ENCODE measurements around the gene ADCY3.
"Not testable (repeated sequence)": the region's sequence is repeated elsewhere in the genome, so short reads cannot be mapped to it uniquely, and the experiment has no call there.

Gene ADCY3

GRCh38 chr2:24800487-24800886 lies 119.5 kb downstream of the ADCY3 start:
- H3K27ac ChIP-seq (ENCODE audit: low read depth, low read length) = not testable (repeated sequence)

GRCh38 chr2:24797644-24798043 lies 122.4 kb downstream of the ADCY3 start:
- peaks cover 3% of the 10 kb centered on the region; the same call in 1 of the 2 replicates for H3K9me3 ChIP-seq (ENCODE audit: insufficient read depth, low read depth, low read length)
- no peak overlapping the region for H3K9ac ChIP-seq (ENCODE audit: low read depth, low read length)
- no peak overlapping the region for H3K4me3 ChIP-seq (ENCODE audit: low read length)
- H3K36me3 ChIP-seq (ENCODE audit: insufficient read depth, low read length) = peaks cover 48% of the 10 kb centered on the region
- H3K27ac ChIP-seq (ENCODE audit: low read depth, low read length) = no peak overlapping the region
- WGBS = 95% methylated on average over 2 of the region's 2 CpGs
- no peaks in the 10 kb centered on the region for H3K27me3 ChIP-seq (ENCODE audit: insufficient read depth, low read length)
- H3K4me1 ChIP-seq (ENCODE audit: insufficient read depth, low read length) = 0 out of 2 replicates have a peak, but pooled peaks cover 9% of the 10 kb centered on the region

More at GRCh38 chr2:24800487-24800886, 119.5 kb downstream of the ADCY3 start:
- H3K9me3 ChIP-seq (ENCODE audit: insufficient read depth, low read depth, low read length); H3K4me1 ChIP-seq (ENCODE audit: insufficient read depth, low read length); H3K9ac ChIP-seq (ENCODE audit: low read depth, low read length); H3K27me3 ChIP-seq (ENCODE audit: insufficient read depth, low read length); H3K4me3 ChIP-seq (ENCODE audit: low read length): not testable (repeated sequence)
- peaks cover 46% of the 10 kb centered on the region for H3K36me3 ChIP-seq (ENCODE audit: insufficient read depth, low read length)
- 100% methylated on average over 3 of the region's 5 CpGs for WGBS

- peaks cover 31% of the 10 kb centered on the region for H3K4me1 ChIP-seq (ENCODE audit: insufficient read depth, low read length)
- H3K27me3 ChIP-seq (ENCODE audit: insufficient read depth, low read length) = no peaks in the 10 kb centered on the region
- H3K36me3 ChIP-seq (ENCODE audit: insufficient read depth, low read length) = peaks cover 47% of the 10 kb centered on the region
- no peaks in the 10 kb centered on the region for H3K9me3 ChIP-seq (ENCODE audit: insufficient read depth, low read depth, low read length)
- 2% methylated on average over 14 of the region's 14 CpGs for WGBS
- peak overlapping the region; percentile 99 for H3K27ac ChIP-seq (ENCODE audit: low read depth, low read length)
- H3K4me3 ChIP-seq (ENCODE audit: low read length) = peak overlapping the region; percentile 81
- peak overlapping the region; percentile 98 for H3K9ac ChIP-seq (ENCODE audit: low read depth, low read length)
Observed at GRCh38 chr2:24793761-24794435, 126.1 kb downstream of the ADCY3 start.

DNA sequence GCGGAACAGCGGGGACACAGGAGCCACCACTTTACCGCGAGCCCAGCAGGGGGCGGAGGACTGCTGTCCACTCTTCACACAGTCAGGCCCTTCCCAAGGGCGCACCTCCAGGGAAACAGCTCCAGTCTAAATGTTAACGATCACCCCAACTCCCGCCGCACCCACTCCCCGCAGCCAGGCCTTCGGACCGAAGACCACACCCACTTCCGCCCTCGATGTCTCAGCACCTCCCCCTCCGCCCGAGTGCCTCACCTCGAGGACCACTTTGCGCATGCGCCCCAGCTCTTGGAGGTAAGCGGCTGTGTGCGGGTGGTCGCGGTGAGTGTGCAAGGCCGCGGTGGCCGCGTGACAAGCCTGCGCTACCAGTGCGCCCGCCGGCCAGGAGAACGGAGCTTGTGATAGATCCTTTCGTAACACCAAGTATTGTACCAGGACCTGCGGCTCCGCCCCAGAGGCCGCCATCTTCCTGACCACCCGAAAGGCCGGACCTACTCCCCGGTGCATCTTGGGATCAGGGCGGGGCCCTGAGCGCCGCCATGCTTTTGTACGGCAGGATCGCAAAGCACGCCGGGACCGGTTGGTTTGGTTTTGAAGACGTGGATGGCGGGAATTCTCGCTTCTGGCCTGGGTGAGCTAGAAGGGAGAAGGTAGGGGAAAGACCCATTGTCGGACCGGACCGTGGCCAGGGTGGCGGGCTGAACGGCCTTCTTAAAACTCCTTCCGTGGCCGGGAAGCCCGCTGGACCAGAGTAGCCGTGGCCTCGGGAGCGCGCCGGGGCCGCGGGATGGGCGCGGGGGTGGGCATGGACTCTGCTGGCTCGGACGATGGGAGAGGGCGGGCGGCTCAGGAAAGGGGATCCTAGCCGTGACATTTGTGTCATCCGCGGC lies 126.9 kb downstream of the ADCY3 start, which contains the start of the genes CENPO and PTRHD1:
CENPO (plus strand) TSS at position 552 of the 887 bp plus-strand sequence. CDS start 495 bp downstream, outside the sequence.
PTRHD1 (minus strand) TSS at position 518 of the 887 bp plus-strand sequence; CDS start at position 504, 14 bp downstream.
- peak within 1 kb of the TSS; percentile 98 for H3K9ac ChIP-seq (ENCODE audit: low read depth, low read length)
- H3K27me3 ChIP-seq (ENCODE audit: insufficient read depth, low read length) = no peaks in the 10 kb centered on the region
- no peaks in the 10 kb centered on the region for H3K9me3 ChIP-seq (ENCODE audit: insufficient read depth, low read depth, low read length)
- peak within 1 kb of the TSS; percentile 81 for H3K4me3 ChIP-seq (ENCODE audit: low read length)
- under 1% methylated on average over 74 of the region's 74 CpGs for WGBS
- peak within 1 kb of the TSS; percentile 99 for H3K27ac ChIP-seq (ENCODE audit: low read depth, low read length)
- peaks cover 31% of the 10 kb centered on the region for H3K4me1 ChIP-seq (ENCODE audit: insufficient read depth, low read length)
- H3K36me3 ChIP-seq (ENCODE audit: insufficient read depth, low read length) = peaks cover 46% of the 10 kb centered on the region

DNA sequence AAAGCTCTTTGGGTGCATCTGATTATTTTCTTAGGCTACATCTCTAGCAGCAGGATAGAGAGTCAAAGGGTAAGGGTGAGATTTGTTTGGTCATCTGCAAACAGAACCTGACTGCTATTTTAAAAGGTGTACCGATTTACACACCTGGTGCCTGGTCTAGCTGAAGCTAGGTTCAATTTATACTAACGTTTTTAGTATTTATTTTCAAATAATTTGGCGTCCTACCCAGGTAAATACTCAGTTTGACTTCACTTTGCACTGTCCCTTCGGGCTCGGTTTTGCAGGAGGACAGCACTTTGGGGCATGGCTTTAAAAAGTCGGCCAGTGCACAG lies 127.5 kb downstream of the ADCY3 start:
- Histone ChIP-seq H3K4me1 (ENCODE audit: insufficient read depth, low read length) (peaks cover 31% of the 10 kb centered on the region), H3K9ac (ENCODE audit: low read depth, low read length) (peak overlapping the region; percentile 98), H3K27me3 (ENCODE audit: insufficient read depth, low read length) (no peaks in the 10 kb centered on the region), H3K36me3 (ENCODE audit: insufficient read depth, low read length) (peaks cover 40% of the 10 kb centered on the region), H3K4me3 (ENCODE audit: low read length) (peak overlapping the region; percentile 81), H3K27ac (ENCODE audit: low read depth, low read length) (peak overlapping the region; percentile 99), H3K9me3 (ENCODE audit: insufficient read depth, low read depth, low read length) (no peaks in the 10 kb centered on the region)
- whole genome bisulfite sequencing = 5% methylated on average over 6 of the region's 6 CpGs

DNA sequence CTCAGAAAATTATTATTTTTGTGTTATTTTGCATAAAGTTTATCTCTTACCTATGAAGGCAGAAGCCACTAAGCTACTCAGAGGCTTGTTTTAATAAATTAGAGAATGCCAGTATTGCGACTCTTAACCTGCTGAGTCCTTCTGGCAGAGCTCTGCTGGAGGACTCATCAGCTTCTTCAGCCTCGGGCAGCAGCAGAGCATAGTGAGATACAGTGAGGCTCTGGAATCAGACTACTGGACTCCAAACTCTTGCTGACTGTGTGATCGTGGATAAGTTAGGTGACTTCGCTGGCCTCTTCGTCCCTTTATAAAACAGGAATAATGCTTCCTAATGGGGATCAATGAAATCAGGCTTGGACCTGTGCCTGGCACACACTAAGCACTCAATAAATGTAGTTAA lies 128.6 kb downstream of the ADCY3 start:
- H3K27me3 ChIP-seq (ENCODE audit: insufficient read depth, low read length) = no peaks in the 10 kb centered on the region
- 0 out of 2 replicates have a peak overlapping the region, but pooled peaks have one; percentile 10 for H3K27ac ChIP-seq (ENCODE audit: low read depth, low read length)
- H3K9ac ChIP-seq (ENCODE audit: low read depth, low read length) = no peak overlapping the region
- peaks cover 29% of the 10 kb centered on the region for H3K36me3 ChIP-seq (ENCODE audit: insufficient read depth, low read length)
- no peaks in the 10 kb centered on the region for H3K9me3 ChIP-seq (ENCODE audit: insufficient read depth, low read depth, low read length)
- H3K4me3 ChIP-seq (ENCODE audit: low read length) = peak overlapping the region; percentile 9; the same call in 1 of the 2 replicates
- H3K4me1 ChIP-seq (ENCODE audit: insufficient read depth, low read length) = peaks cover 31% of the 10 kb centered on the region
- 89% methylated on average over 5 of the region's 5 CpGs for WGBS

- WGBS = 92% methylated on average over 3 of the region's 3 CpGs
- H3K9ac ChIP-seq (ENCODE audit: low read depth, low read length) = no peak overlapping the region
- H3K9me3 ChIP-seq (ENCODE audit: insufficient read depth, low read depth, low read length) = no peaks in the 10 kb centered on the region
Observed at GRCh38 chr2:24788816-24789215, 131.2 kb downstream of the ADCY3 start.

GRCh38 chr2:24787532-24787931 lies 132.5 kb downstream of the ADCY3 start:
- Histone ChIP-seq H3K4me3 (ENCODE audit: low read length) (no peak overlapping the region), H3K27me3 (ENCODE audit: insufficient read depth, low read length) (no peaks in the 10 kb centered on the region), H3K36me3 (ENCODE audit: insufficient read depth, low read length) (peaks cover 15% of the 10 kb centered on the region), H3K27ac (ENCODE audit: low read depth, low read length) (no peak overlapping the region), H3K4me1 (ENCODE audit: insufficient read depth, low read length) (peaks cover 22% of the 10 kb centered on the region), H3K9ac (ENCODE audit: low read depth, low read length) (no peak overlapping the region), H3K9me3 (ENCODE audit: insufficient read depth, low read depth, low read length) (no peaks in the 10 kb centered on the region)
- 91% methylated on average over 2 of the region's 2 CpGs for WGBS

More at GRCh38 chr2:24788816-24789215, 131.2 kb downstream of the ADCY3 start:
- no peak overlapping the region for H3K27ac ChIP-seq (ENCODE audit: low read depth, low read length)
- no peak overlapping the region for H3K4me3 ChIP-seq (ENCODE audit: low read length)
- no peaks in the 10 kb centered on the region for H3K27me3 ChIP-seq (ENCODE audit: insufficient read depth, low read length)
- peaks cover 22% of the 10 kb centered on the region for H3K4me1 ChIP-seq (ENCODE audit: insufficient read depth, low read length)
- peaks cover 15% of the 10 kb centered on the region for H3K36me3 ChIP-seq (ENCODE audit: insufficient read depth, low read length)

DNA sequence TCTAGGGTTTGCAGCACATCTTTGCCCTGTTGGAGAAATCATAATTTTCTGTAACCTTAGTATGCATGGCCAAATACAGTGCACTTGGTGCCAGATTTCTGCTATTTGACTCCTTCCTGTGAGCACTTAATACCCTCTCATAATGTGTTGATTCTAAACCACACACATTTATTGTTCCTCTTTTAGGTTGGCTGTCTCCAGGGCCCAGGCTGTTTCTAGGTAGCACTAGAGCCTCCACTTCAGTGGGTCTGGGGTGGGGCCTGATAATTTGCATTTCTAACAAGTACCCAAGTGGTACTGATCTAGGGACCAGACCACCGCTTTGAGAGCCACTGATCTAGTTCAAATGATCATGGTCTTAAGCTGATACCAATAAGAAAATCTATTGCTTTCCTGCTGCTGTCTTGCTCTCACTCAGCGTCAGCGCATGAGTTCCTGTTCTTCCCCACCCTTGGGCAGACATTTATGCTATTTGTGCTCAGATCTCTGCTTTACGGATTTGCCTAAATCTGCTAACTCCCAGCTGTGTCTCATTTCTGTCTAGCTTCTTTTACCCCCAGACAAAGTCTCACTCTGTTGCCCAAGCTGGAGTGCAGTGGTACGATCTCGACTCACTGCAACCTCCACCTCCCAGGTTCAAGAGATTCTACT lies 134.2 kb downstream of the ADCY3 start:
- Histone ChIP-seq H3K27me3 (ENCODE audit: insufficient read depth, low read length) (no peaks in the 10 kb centered on the region), H3K9me3 (ENCODE audit: insufficient read depth, low read depth, low read length) (no peaks in the 10 kb centered on the region), H3K9ac (ENCODE audit: low read depth, low read length) (no peak overlapping the region), H3K27ac (ENCODE audit: low read depth, low read length) (no peak overlapping the region), H3K4me1 (ENCODE audit: insufficient read depth, low read length) (peaks cover 5% of the 10 kb centered on the region), H3K36me3 (ENCODE audit: insufficient read depth, low read length) (peaks cover 15% of the 10 kb centered on the region), H3K4me3 (ENCODE audit: low read length) (no peak overlapping the region)
- 95% methylated on average over 6 of the region's 6 CpGs for WGBS

GRCh38 chr2:24783641-24784040 lies 136.4 kb downstream of the ADCY3 start:
- WGBS = 98% methylated on average over 3 of the region's 3 CpGs
- H3K27me3 ChIP-seq (ENCODE audit: insufficient read depth, low read length) = no peaks in the 10 kb centered on the region

More at GRCh38 chr2:24783641-24784040, 136.4 kb downstream of the ADCY3 start:
- Histone ChIP-seq H3K4me3 (ENCODE audit: low read length) (no peak overlapping the region), H3K9me3 (ENCODE audit: insufficient read depth, low read depth, low read length) (no peaks in the 10 kb centered on the region), H3K9ac (ENCODE audit: low read depth, low read length) (no peak overlapping the region), H3K27ac (ENCODE audit: low read depth, low read length) (no peak overlapping the region), H3K4me1 (ENCODE audit: insufficient read depth, low read length) (peaks cover 4% of the 10 kb centered on the region; the same call in 1 of the 2 replicates), H3K36me3 (ENCODE audit: insufficient read depth, low read length) (peaks cover 1% of the 10 kb centered on the region; the same call in 1 of the 2 replicates)

All from HUES64 (cell line).